ENCODE results near the gene CDC16. TPM values are rescaled to one million over a fixed set of nuclear protein-coding genes. Genes with fewer than 3 reads are reported as not detected.

Gene CDC16
- total and polyA plus RNA-seq, 2 of the 13 experiments (the other 11 are each of a cell fraction or from before 2014, with no cell fraction given), result 24.2 to 60.9 TPM

GRCh38 chr13:114234645-114235421, at the start of gene CDC16 (continued):
- TF ChIP-seq HNF1A (IDR thresholded peaks at IDR 0.05; ENCODE audit: low read depth), result no peak
- peak; percentile 59; the same call in 1 of the 2 replicates for TF ChIP-seq HNF1A (CRISPR knock-in tag; IDR thresholded peaks at IDR 0.05; ENCODE audit: borderline replicate concordance)
- TF ChIP-seq NR1H2 (CRISPR knock-in tag; IDR thresholded peaks at IDR 0.05; ENCODE audit: borderline replicate concordance, low read depth), result peak; percentile 73; the same call in 1 of the 2 replicates
- no peak for TF ChIP-seq RBM22 (optimal IDR thresholded peaks at IDR 0.05; ENCODE audit: low read length)
- TF ChIP-seq ZNF746 (CRISPR knock-in tag; IDR thresholded peaks at IDR 0.05), result 0 out of 2 replicates have a peak, but pooled peaks have one; percentile 41
- no peak for TF ChIP-seq PAX8 (CRISPR knock-in tag; IDR thresholded peaks at IDR 0.05; ENCODE audit: borderline replicate concordance)
- TF ChIP-seq ZBTB25 (CRISPR knock-in tag; IDR thresholded peaks at IDR 0.05), result peak; percentile 87
- no peak for TF ChIP-seq KLF9 (CRISPR knock-in tag; IDR thresholded peaks at IDR 0.05; ENCODE audit: low read depth)
- no peak for TF ChIP-seq ZFP36 (IDR thresholded peaks at IDR 0.05; ENCODE audit: borderline replicate concordance, low read depth, low read length, partially characterized antibody)
- peak; percentile 37; the same call in 1 of the 2 replicates for TF ChIP-seq FOSL2 (CRISPR knock-in tag; IDR thresholded peaks at IDR 0.05)
- TF ChIP-seq GLMP (CRISPR knock-in tag; IDR thresholded peaks at IDR 0.05; ENCODE audit: borderline replicate concordance), result no peak
- TF ChIP-seq PHF21A (CRISPR knock-in tag; IDR thresholded peaks at IDR 0.05), result peak; percentile 17; the same call in 1 of the 2 replicates
- peak; percentile 41; the same call in 1 of the 2 replicates for TF ChIP-seq SOX5 (CRISPR knock-in tag; IDR thresholded peaks at IDR 0.05; ENCODE audit: borderline replicate concordance)
- TF ChIP-seq POLR2AphosphoS2 (IDR thresholded peaks at IDR 0.05; ENCODE audit: low read depth, low read length), result no peak
- no peak for TF ChIP-seq GPBP1L1 (CRISPR knock-in tag; IDR thresholded peaks at IDR 0.05)
- TF ChIP-seq ZNF576 (CRISPR knock-in tag; IDR thresholded peaks at IDR 0.05), result peak; percentile 80; the same call in 1 of the 2 replicates
- TF ChIP-seq ZBTB39 (CRISPR knock-in tag; IDR thresholded peaks at IDR 0.05), result no peak
- peak; percentile 76 to 87; a peak in 1 of 4 replicates for TF ChIP-seq KLF16 (CRISPR knock-in tag; IDR thresholded peaks at IDR 0.05)
- TF ChIP-seq HNF4A (CRISPR knock-in tag; IDR thresholded peaks at IDR 0.05), result no peak
